ENCODE data around the gene SCYGR2. TPM values are rescaled to one million over a fixed set of nuclear protein-coding genes. Genes with fewer than 3 reads are reported as not detected.

The SCYGR2 gene
- total RNA-seq, 3 donors from 2014 or later = not detected

GRCh38 chr2:227617316-227618230 lies 18.9 kb downstream of the SCYGR2 start, which contains the start of gene SCYGR4:
TSS of gene SCYGR4 (plus strand) at chr2:227617498. CDS start at chr2:227617498, 0 bp downstream.
- Mint-ChIP-seq H3K36me3 (ENCODE audit: insufficient read depth) (no peaks in the 10 kb centered on the region), H3K27me3 (ENCODE audit: low read depth) (peaks cover 10% of the 10 kb centered on the region), H3K4me3 (no peak within 1 kb of the TSS), H3K9me3 (no peaks in the 10 kb centered on the region), H3K4me1 (ENCODE audit: low read depth) (no peaks in the 10 kb centered on the region)
- DNase-seq = no peak
- no peak for ATAC-seq

DNA sequence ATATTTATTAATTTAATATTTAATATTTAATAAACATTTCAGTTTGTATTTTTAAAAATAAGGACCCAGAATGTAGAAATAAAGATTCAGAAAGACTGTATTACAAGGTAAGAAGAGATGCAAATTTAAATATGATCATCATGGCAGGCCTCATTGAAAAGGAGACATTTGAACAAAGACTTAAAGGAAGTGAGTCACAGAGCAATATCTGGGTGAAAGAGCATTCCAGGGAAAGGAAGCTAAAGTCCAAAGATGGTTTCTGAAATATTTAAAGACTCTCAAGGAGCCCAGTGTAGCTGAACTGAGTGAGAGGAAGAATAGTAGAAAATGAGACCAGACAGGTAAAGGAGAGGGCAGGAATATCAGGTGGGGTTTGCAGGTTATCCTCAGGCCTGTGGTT lies 24.5 kb downstream of the SCYGR2 start:
- no peaks in the 10 kb centered on the region for H3K9me3 Mint-ChIP-seq
- peaks cover 4% of the 10 kb centered on the region for H3K27me3 Mint-ChIP-seq (ENCODE audit: low read depth)

DNA sequence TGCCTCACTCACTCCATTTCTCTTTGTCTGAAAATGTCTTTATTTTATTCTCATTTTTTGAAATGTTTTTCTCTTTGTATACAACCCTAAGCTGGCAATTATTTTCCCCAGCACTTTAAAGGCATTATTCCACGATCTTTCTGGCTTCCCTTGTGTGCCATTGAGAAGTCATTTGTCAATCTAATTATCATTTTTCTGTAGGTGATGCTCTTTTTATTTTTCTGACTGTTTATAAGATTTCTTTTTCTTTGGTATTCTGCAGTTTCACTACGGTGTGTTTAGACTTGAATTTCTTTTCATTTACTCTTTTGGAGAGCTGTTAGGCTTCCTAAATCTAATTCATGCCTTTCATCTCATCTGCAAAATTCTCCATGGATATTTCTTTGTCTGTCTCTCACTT lies 26.7 kb downstream of the SCYGR2 start:
- H3K27me3 Mint-ChIP-seq (ENCODE audit: low read depth) = peaks cover 10% of the 10 kb centered on the region
- no peaks in the 10 kb centered on the region for H3K36me3 Mint-ChIP-seq (ENCODE audit: insufficient read depth)
- no peak for DNase-seq
- H3K9me3 Mint-ChIP-seq = no peaks in the 10 kb centered on the region
- H3K4me3 Mint-ChIP-seq = no peak overlapping the region
- ATAC-seq = no peak
- no peaks in the 10 kb centered on the region for H3K4me1 Mint-ChIP-seq (ENCODE audit: low read depth)

More for the DNA sequence above, 24.5 kb downstream of the SCYGR2 start:
- Mint-ChIP-seq H3K4me1 (ENCODE audit: low read depth) (no peaks in the 10 kb centered on the region), H3K36me3 (ENCODE audit: insufficient read depth) (no peaks in the 10 kb centered on the region), H3K4me3 (no peak overlapping the region)
- no peak for ATAC-seq
- DNase-seq = no peak

- Mint-ChIP-seq H3K4me1 (ENCODE audit: low read depth) (no peaks in the 10 kb centered on the region), H3K36me3 (ENCODE audit: insufficient read depth) (no peaks in the 10 kb centered on the region), H3K27me3 (ENCODE audit: low read depth) (peaks cover 18% of the 10 kb centered on the region), H3K4me3 (no peak overlapping the region), H3K9me3 (no peaks in the 10 kb centered on the region)
- ATAC-seq = no peak
- DNase-seq = no peak
Observed at GRCh38 chr2:227626580-227627151, 28.0 kb downstream of the SCYGR2 start.

DNA sequence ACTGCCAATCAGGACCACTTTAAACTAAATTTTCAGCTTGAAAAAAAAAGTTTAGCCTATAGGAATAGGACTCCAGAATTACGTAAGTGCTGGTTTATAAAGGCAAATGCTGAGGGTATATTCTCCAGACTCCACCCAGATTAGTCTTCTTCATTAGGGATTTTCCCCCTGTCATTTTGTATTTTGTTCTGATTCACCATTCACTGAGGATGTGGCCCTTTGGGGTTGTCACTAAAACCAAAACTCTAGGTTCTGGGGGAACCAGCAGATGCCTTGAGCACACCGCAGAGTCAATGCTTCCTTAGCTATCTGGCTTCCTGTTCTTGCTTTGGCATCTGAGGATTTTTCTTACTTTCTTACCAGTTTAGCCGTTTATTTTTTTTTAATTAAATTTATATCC lies 29.1 kb downstream of the SCYGR2 start:
- H3K4me1 Mint-ChIP-seq (ENCODE audit: low read depth) = no peaks in the 10 kb centered on the region
- H3K4me3 Mint-ChIP-seq = no peak overlapping the region
- H3K27me3 Mint-ChIP-seq (ENCODE audit: low read depth) = peaks cover 23% of the 10 kb centered on the region
- ATAC-seq (peak; percentile 65 to 72), DNase-seq (no peak)
- H3K36me3 Mint-ChIP-seq (ENCODE audit: insufficient read depth) = no peaks in the 10 kb centered on the region
- no peaks in the 10 kb centered on the region for H3K9me3 Mint-ChIP-seq

GRCh38 chr2:227629435-227629834 lies 30.7 kb downstream of the SCYGR2 start:
- ATAC-seq = no peak
- Mint-ChIP-seq H3K4me3 (no peak overlapping the region), H3K4me1 (ENCODE audit: low read depth) (no peaks in the 10 kb centered on the region), H3K27me3 (ENCODE audit: low read depth) (peaks cover 23% of the 10 kb centered on the region), H3K36me3 (ENCODE audit: insufficient read depth) (no peaks in the 10 kb centered on the region), H3K9me3 (no peaks in the 10 kb centered on the region)
- DNase-seq = no peak

- H3K27me3 Mint-ChIP-seq (ENCODE audit: low read depth) = peaks cover 23% of the 10 kb centered on the region
- no peaks in the 10 kb centered on the region for H3K9me3 Mint-ChIP-seq
- ATAC-seq (no peak), DNase-seq (no peak)
- H3K4me3 Mint-ChIP-seq = no peak overlapping the region
- H3K36me3 Mint-ChIP-seq (ENCODE audit: insufficient read depth) = no peaks in the 10 kb centered on the region
- no peaks in the 10 kb centered on the region for H3K4me1 Mint-ChIP-seq (ENCODE audit: low read depth)
Observed at GRCh38 chr2:227630322-227630721, 31.6 kb downstream of the SCYGR2 start.

GRCh38 chr2:227632827-227633226 lies 34.1 kb downstream of the SCYGR2 start:
- no peaks in the 10 kb centered on the region for H3K4me1 Mint-ChIP-seq (ENCODE audit: low read depth)

GRCh38 chr2:227634201-227634600 lies 35.5 kb downstream of the SCYGR2 start:
- Mint-ChIP-seq H3K4me3 (no peak overlapping the region), H3K9me3 (no peaks in the 10 kb centered on the region), H3K27me3 (ENCODE audit: low read depth) (peaks cover 13% of the 10 kb centered on the region), H3K4me1 (ENCODE audit: low read depth) (no peaks in the 10 kb centered on the region), H3K36me3 (ENCODE audit: insufficient read depth) (no peaks in the 10 kb centered on the region)
- DNase-seq = no peak
- ATAC-seq = no peak

More at GRCh38 chr2:227632827-227633226, 34.1 kb downstream of the SCYGR2 start:
- Mint-ChIP-seq H3K4me3 (no peak overlapping the region), H3K27me3 (ENCODE audit: low read depth) (peaks cover 19% of the 10 kb centered on the region), H3K9me3 (no peaks in the 10 kb centered on the region), H3K36me3 (ENCODE audit: insufficient read depth) (no peaks in the 10 kb centered on the region)
- DNase-seq (no peak), ATAC-seq (no peak)

DNA sequence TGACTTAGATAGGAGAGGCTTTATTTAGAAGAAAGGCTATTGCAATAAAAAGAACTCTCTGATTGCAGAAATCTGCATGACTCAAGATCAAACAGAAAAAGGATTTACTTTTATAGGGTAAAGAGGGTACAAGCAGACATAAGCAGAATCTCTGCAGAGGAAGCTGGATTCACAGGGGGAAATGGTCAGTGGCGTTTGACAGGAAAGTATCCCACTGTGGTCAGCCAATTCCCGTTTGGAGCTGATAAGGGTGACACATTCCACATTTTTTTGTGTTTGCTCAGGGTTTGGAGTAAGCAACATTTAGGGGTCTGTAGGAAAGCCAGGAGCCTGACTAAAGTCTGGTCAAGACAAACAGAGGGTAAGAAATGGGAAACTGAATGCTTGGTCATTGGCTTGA lies 44.0 kb downstream of the SCYGR2 start:
- no peaks in the 10 kb centered on the region for H3K27me3 Mint-ChIP-seq (ENCODE audit: low read depth)
- no peak for DNase-seq
- no peak for ATAC-seq
- no peaks in the 10 kb centered on the region for H3K36me3 Mint-ChIP-seq (ENCODE audit: insufficient read depth)
- no peaks in the 10 kb centered on the region for H3K9me3 Mint-ChIP-seq
- no peaks in the 10 kb centered on the region for H3K4me1 Mint-ChIP-seq (ENCODE audit: low read depth)
- no peak overlapping the region for H3K4me3 Mint-ChIP-seq

- ATAC-seq (no peak), DNase-seq (no peak)
- Mint-ChIP-seq H3K9me3 (no peaks in the 10 kb centered on the region), H3K36me3 (ENCODE audit: insufficient read depth) (no peaks in the 10 kb centered on the region), H3K4me3 (no peak overlapping the region), H3K4me1 (ENCODE audit: low read depth) (no peaks in the 10 kb centered on the region), H3K27me3 (ENCODE audit: low read depth) (no peaks in the 10 kb centered on the region)
Observed at GRCh38 chr2:227643990-227644551, 45.4 kb downstream of the SCYGR2 start.

Other genes with a start within 250 kb of the SCYGR2 start
- gene TM4SF20, start 219.6 kb upstream of the SCYGR2 start, total RNA-seq = under 1 TPM in 1 of 3 donors, not detected in 2; 0.30 TPM
- not detected for gene SCYGR1, start 210.9 kb upstream of the SCYGR2 start, total RNA-seq
- 100 to 1,000 TPM; 200 to 228 (median 213) TPM for gene AGFG1, start 126.7 kb upstream of the SCYGR2 start, total RNA-seq
- gene SCYGR3, start 15.9 kb downstream of the SCYGR2 start, total RNA-seq = not detected
- not detected for gene SCYGR4, start 18.6 kb downstream of the SCYGR2 start, total RNA-seq
- gene SCYGR5, start 67.9 kb downstream of the SCYGR2 start, total RNA-seq = not detected
- gene SLC19A3, start 119.1 kb downstream of the SCYGR2 start, total RNA-seq = not detected
- not detected for gene SCYGR6, start 125.9 kb downstream of the SCYGR2 start, total RNA-seq
- not detected for gene SCYGR7, start 129.4 kb downstream of the SCYGR2 start, total RNA-seq
- gene SCYGR8, start 147.0 kb downstream of the SCYGR2 start, total RNA-seq = not detected
- 100 to 1,000 TPM in 2 of 3 donors, 10 to 100 TPM in 1; 23.1 to 141 (median 105) TPM for gene CCL20, start 214.9 kb downstream of the SCYGR2 start, total RNA-seq

All from activated T-cell treated with anti-CD3 and anti-CD28 coated beads, Interleukin-2, amount 50 U/mL, for 4 hours (primary cell).